GM12874 (cell line): ENCODE measurements around the gene GRM4.
A peak's percentile ranks its signal among the peaks of the same experiment; 100 is the strongest.

ENCODE experiments used
- CTCF ChIP-seq: IDR thresholded peaks from 2 replicates; pipeline ENCODE4 v1.5.1; 2011; ENCODE audit warnings: low read depth, mild to moderate bottlenecking, control low read depth, low read length, moderate library complexity; ENCODE audit not compliant: insufficient read depth

GRM4 gene

GRCh38 chr6:34027939-34028441 lies 117.9 kb downstream of the GRM4 start:
- TF ChIP-seq CTCF = no peak

- TF ChIP-seq CTCF = peak; percentile 83
Observed at GRCh38 chr6:34027445-34027936, 118.4 kb downstream of the GRM4 start.

GRCh38 chr6:34025861-34026260 lies 120.0 kb downstream of the GRM4 start:
- no peak for TF ChIP-seq CTCF

DNA sequence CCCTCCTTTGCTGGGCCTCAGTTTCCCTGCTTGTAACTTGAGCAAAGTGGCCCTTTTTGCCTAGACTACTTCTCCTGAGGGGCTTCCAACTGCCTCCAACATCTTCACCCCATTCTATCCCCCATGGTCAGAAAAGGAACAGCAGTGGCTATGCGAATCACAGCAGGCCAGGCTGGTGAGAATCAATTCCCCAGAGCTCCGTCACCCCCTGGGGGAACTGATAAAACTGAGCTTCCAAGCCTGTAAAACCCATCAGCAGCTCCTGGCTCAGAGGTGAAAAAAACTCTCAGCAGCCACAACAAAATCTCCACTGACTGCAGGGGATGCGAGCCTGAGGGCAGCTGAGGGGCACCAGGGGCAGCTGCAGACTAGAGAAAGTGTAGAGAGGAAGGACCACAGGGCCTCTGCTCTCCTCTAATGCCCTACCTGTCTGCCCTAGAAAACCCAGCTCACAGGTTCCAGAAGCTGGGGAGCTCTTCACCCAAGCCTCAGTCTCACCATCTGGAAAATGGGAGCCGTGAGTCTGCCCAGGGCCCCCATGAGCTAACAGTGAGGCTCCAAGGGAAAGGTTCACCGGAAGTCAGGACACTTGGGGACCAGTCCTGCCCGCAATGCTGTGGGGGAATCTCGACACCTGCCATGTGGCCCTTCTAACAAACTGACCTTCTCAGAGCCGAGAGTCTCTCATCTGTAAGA lies 120.6 kb downstream of the GRM4 start:
- no peak for TF ChIP-seq CTCF

DNA sequence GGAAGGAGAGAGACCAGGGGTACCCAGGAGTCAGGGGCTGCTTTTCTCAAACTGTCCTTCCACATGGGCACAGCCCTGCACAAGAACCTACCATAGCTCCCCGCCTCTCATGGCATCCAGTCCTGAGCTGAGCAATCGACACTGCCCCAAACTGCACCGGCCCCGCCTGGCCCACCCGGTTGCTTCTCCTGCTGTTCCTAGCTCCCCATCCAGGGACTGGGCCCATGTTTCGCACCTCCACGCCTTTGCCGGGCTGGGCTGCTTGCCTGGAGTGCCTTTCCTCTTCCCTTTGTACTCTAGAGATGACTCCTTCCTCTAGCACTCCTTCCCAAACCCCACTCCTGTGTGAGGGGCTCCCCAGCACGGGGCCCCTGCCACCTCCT lies 123.0 kb downstream of the GRM4 start:
- no peak for TF ChIP-seq CTCF

DNA sequence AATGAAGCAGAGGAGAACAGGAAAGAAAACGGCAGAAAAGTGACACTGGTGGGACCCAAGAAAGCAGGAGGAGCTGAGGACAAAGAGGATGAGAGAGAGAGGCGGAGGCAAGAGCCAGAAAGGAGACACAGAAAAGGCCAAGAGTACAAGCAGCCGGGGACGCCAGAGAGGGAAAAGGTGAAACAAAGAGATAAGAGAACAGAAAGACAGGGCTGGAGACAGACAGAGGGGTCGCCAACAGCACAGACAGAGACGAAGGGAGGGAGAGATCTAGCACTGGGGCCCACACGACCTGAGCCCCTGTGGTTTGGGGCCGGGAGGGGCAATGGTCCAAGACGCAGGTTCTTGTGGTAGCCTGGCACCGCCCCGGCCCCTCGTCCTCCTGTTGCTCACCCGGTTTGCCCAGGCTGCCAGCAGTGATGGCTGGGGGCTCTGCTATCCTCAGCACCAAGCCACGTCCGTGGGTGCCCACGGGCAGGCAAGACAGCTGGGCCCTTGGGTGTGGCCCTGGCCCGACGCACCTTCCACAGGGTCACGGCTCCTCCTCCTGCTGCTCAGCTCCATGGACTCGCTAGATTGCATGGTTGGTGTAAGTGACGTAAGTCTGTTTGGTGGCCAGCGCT lies 123.5 kb downstream of the GRM4 start:
- TF ChIP-seq CTCF = no peak

DNA sequence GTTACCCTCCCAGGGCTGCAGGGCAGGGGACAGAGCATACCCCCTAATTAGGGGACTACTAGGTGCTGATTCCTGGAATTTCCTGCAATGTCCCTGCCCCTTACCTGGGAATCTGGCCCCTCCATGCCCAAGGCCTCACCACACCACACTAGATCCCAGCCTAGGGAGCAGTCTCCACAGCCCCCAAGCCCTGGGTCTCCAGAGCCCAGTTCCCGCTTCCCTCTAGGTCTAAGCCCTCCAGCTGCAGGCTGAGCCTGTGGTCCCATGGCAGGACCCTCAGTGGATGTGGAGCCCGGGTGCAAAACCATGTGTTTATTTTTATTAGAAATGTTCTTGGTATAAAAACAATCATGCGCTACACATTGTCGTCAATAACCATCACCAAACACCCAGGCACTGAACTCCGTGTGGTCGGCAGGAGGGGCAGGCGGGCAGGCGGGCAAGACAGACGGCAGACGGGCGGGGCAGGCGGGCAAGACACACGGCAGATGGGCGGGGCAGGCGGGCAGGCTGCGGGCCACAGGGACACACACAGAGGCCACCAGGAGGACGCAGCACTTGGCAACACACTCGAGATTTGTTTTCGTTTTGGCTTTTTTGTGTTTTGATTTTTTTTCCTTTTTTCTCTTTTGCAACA lies 124.2 kb downstream of the GRM4 start:
- no peak for TF ChIP-seq CTCF
